H4 (cell line): ENCODE measurements around the gene NIT2. TPM values are rescaled to one million over a fixed set of nuclear protein-coding genes. Genes with fewer than 3 reads are reported as not detected.
"Not testable (repeated sequence)": the region's sequence is repeated elsewhere in the genome, so short reads cannot be mapped to it uniquely, and the experiment has no call there.

Experiments
- DNase-seq: peaks from one replicate; pipeline ENCODE4 v3.0.0-alpha.2; 2015; ENCODE audit warnings: low spot score
- total RNA-seq: library from RNA; depleted of rRNA; stranded (reverse); fragments of >200 nt; shearing (Covaris generic); gene quantifications from 2 replicates; pipeline ENCODE4 v1.2.3, GENCODE V29; 2014

NIT2 gene
- total RNA-seq, 1 experiment from 2014 or later, result 47.0 TPM

- DNase-seq, result no peak
Measured at GRCh38 chr3:100338911-100339310, 4.4 kb downstream of the NIT2 start.

- no peak for DNase-seq
Measured at GRCh38 chr3:100339786-100340185, 5.2 kb downstream of the NIT2 start.

- DNase-seq, result no peak
Measured at GRCh38 chr3:100340527-100340926, 6.0 kb downstream of the NIT2 start.

GRCh38 chr3:100348727-100349126, 14.2 kb downstream of the NIT2 start:
- no peak for DNase-seq

- not testable (repeated sequence) for DNase-seq
Measured at GRCh38 chr3:100351770-100352169, 17.2 kb downstream of the NIT2 start.

GRCh38 chr3:100352296-100353231, 18.0 kb downstream of the NIT2 start:
- DNase-seq, result no peak

GRCh38 chr3:100354850-100355249, 20.3 kb downstream of the NIT2 start:
- DNase-seq, result no peak

- DNase-seq, result no peak
Measured at GRCh38 chr3:100358413-100358812, 23.9 kb downstream of the NIT2 start.

GRCh38 chr3:100359035-100359434, 24.5 kb downstream of the NIT2 start:
- no peak for DNase-seq

GRCh38 chr3:100360757-100361496, 26.4 kb downstream of the NIT2 start:
- no peak for DNase-seq

GRCh38 chr3:100361897-100362296, 27.3 kb downstream of the NIT2 start:
- DNase-seq, result no peak

GRCh38 chr3:100364421-100364820, 29.9 kb downstream of the NIT2 start:
- DNase-seq, result no peak

GRCh38 chr3:100366424-100366823, 31.9 kb downstream of the NIT2 start:
- DNase-seq, result no peak

GRCh38 chr3:100368441-100368840, 33.9 kb downstream of the NIT2 start:
- DNase-seq, result no peak

- no peak for DNase-seq
Measured at GRCh38 chr3:100370756-100371155, 36.2 kb downstream of the NIT2 start.

- no peak for DNase-seq
Measured at GRCh38 chr3:100374521-100374920, 40.0 kb downstream of the NIT2 start.

GRCh38 chr3:100376301-100376700, 41.7 kb downstream of the NIT2 start:
- DNase-seq, result no peak

- no peak for DNase-seq
Measured at GRCh38 chr3:100384733-100385525, 50.4 kb downstream of the NIT2 start.

- no peak for DNase-seq
Measured at GRCh38 chr3:100386437-100387074, 52.0 kb downstream of the NIT2 start.

GRCh38 chr3:100389025-100389424, 54.5 kb downstream of the NIT2 start:
- no peak for DNase-seq

GRCh38 chr3:100395679-100396431, 61.3 kb downstream of the NIT2 start:
- DNase-seq, result no peak
